ENCODE results near the gene TOPAZ1.

- no peak for TF ChIP-seq CTCF (IDR thresholded peaks at IDR 0.05)
- TF ChIP-seq TCF7L2 (IDR thresholded peaks at IDR 0.05; ENCODE audit: low read depth, low read length): no peak
- no peak for TF ChIP-seq REST (IDR thresholded peaks at IDR 0.05; ENCODE audit: insufficient read depth in 1 of 2, low read depth in 2 of 2, low read length in 1 of 2)
- no peak for TF ChIP-seq SIN3A (IDR thresholded peaks at IDR 0.05; ENCODE audit: borderline replicate concordance, insufficient read depth, low read depth, low read length)
These were observed 97.1 kb downstream of the TOPAZ1 start for GRCh38 chr3:44338828-44339127.
